HEK293 (cell line): ENCODE measurements around the gene DNMBP.
"Not testable (repeated sequence)": the region's sequence is repeated elsewhere in the genome, so short reads cannot be mapped to it uniquely, and the experiment has no call there.

Experiments
- CTCF ChIA-PET: fragments of 350-600 bp; formaldehyde crosslinking; extraction: SDS; loops from one replicate; lab custom pipeline; 2021; ENCODE audit warnings: antibody characterized with exemption; lab: Yijun Ruan, JAX
- POLR2A ChIA-PET: fragments of 300-600 bp; formaldehyde crosslinking; extraction: SDS; loops from one replicate; lab custom pipeline; 2020; ENCODE audit warnings: antibody characterized with exemption, inconsistent platforms; lab: Yijun Ruan, JAX
- H3K27ac ChIP-seq: fragments of 200-500 bp; sonication (Bioruptor generic); 2 replicates; pipeline ENCODE4 v1.5.1; 2014; ENCODE audit warnings: low read depth, low read length, control low read depth, inconsistent platforms; ENCODE audit errors: extremely low read depth
- H3K36me3 ChIP-seq, 2 experiments: fragments of 200-500 bp in 1 of 2; sonication (Bioruptor generic) in 1 of 2; 1 replicate in 1 of 2; 2 replicates in 1 of 2; pipeline ENCODE4 v1.5.1; 2014 to 2017; ENCODE audit warnings: inconsistent platforms in 2 of 2, low read length in 2 of 2; ENCODE audit not compliant: control insufficient read depth in 2 of 2, insufficient read depth in 1 of 2
- H3K4me1 ChIP-seq: fragments of 200-500 bp; sonication (Bioruptor generic); 2 replicates; pipeline ENCODE4 v1.5.1; 2014; ENCODE audit warnings: mild to moderate bottlenecking, low read length, inconsistent platforms; ENCODE audit not compliant: control insufficient read depth, insufficient read depth
- H3K4me3 ChIP-seq: 2 replicates; pipeline ENCODE4 v1.5.1; 2011; ENCODE audit warnings: low read depth, mild to moderate bottlenecking, control low read depth, low read length, moderate library complexity
- H3K9me3 ChIP-seq: fragments of 200-500 bp; sonication (Bioruptor generic); 2 replicates; pipeline ENCODE4 v1.5.1; 2014; ENCODE audit warnings: low read depth, low read length, inconsistent platforms; ENCODE audit not compliant: control insufficient read depth, insufficient read depth
- EGR2 ChIP-seq: fragments of 450-650 bp; formaldehyde crosslinking; IDR thresholded peaks from 2 replicates; pipeline ENCODE4 v1.5.1; 2016; ENCODE audit warnings: low read depth, missing biosample characterization, missing genetic modification characterization
- KLF1 ChIP-seq: fragments of 450-650 bp; formaldehyde crosslinking; IDR thresholded peaks from 2 replicates; pipeline ENCODE4 v1.5.1; 2016; ENCODE audit warnings: missing biosample characterization, missing genetic modification characterization
- SP2 ChIP-seq: fragments of 450-650 bp; formaldehyde crosslinking; IDR thresholded peaks from 2 replicates; pipeline ENCODE4 v1.5.1; 2016; ENCODE audit warnings: missing biosample characterization, missing genetic modification characterization
- ZEB2 ChIP-seq: fragments of 450-650 bp; formaldehyde crosslinking; IDR thresholded peaks from 2 replicates; pipeline ENCODE4 v1.5.1; 2016; ENCODE audit warnings: missing biosample characterization, missing genetic modification characterization
- ZNF18 ChIP-seq: fragments of 450-650 bp; formaldehyde crosslinking; IDR thresholded peaks from 2 replicates; pipeline ENCODE4 v1.5.1; 2016; ENCODE audit warnings: missing biosample characterization, missing genetic modification characterization
- ZNF248 ChIP-seq: fragments of 450-650 bp; formaldehyde crosslinking; IDR thresholded peaks from 2 replicates; pipeline ENCODE4 v1.5.1; 2017; ENCODE audit warnings: missing biosample characterization, missing genetic modification characterization
- ZNF350 ChIP-seq: fragments of 450-650 bp; formaldehyde crosslinking; IDR thresholded peaks from 2 replicates; pipeline ENCODE4 v1.5.0; 2017; ENCODE audit warnings: missing biosample characterization, mild to moderate bottlenecking, missing genetic modification characterization
- ZNF416 ChIP-seq: fragments of 450-650 bp; formaldehyde crosslinking; IDR thresholded peaks from 2 replicates; pipeline ENCODE4 v1.5.1; 2016; ENCODE audit warnings: missing biosample characterization, missing genetic modification characterization
- ZNF513 ChIP-seq: fragments of 450-650 bp; IDR thresholded peaks from 2 replicates; pipeline ENCODE4 v1.5.1; 2018; ENCODE audit warnings: missing biosample characterization, missing genetic modification characterization
- ZNF585B ChIP-seq: fragments of 450-650 bp; formaldehyde crosslinking; IDR thresholded peaks from 2 replicates; pipeline ENCODE4 v1.5.1; 2016; ENCODE audit warnings: missing biosample characterization, missing genetic modification characterization
- ZNF600 ChIP-seq: fragments of 450-650 bp; formaldehyde crosslinking; IDR thresholded peaks from 2 replicates; pipeline ENCODE4 v1.5.1; 2016; ENCODE audit warnings: missing biosample characterization, missing genetic modification characterization
- ZNF645 ChIP-seq: fragments of 450-650 bp; formaldehyde crosslinking; IDR thresholded peaks from 2 replicates; pipeline ENCODE4; 2016; ENCODE audit warnings: missing biosample characterization, missing genetic modification characterization
- ZNF660 ChIP-seq: fragments of 450-650 bp; IDR thresholded peaks from 2 replicates; pipeline ENCODE4 v1.5.1; 2018; ENCODE audit warnings: missing biosample characterization, mild to moderate bottlenecking, missing genetic modification characterization
- ZNF677 ChIP-seq: fragments of 450-650 bp; IDR thresholded peaks from 2 replicates; pipeline ENCODE4 v1.5.0; 2018; ENCODE audit warnings: missing biosample characterization, mild to moderate bottlenecking, missing genetic modification characterization, moderate library complexity
- ZNF692 ChIP-seq: fragments of 450-650 bp; formaldehyde crosslinking; IDR thresholded peaks from 2 replicates; pipeline ENCODE4 v1.5.1; 2016; ENCODE audit warnings: missing biosample characterization, missing genetic modification characterization
- ZNF777 ChIP-seq: fragments of 450-650 bp; formaldehyde crosslinking; IDR thresholded peaks from 2 replicates; pipeline ENCODE4 v1.5.1; 2017; ENCODE audit warnings: missing biosample characterization, missing genetic modification characterization, borderline replicate concordance
- ZXDB ChIP-seq: fragments of 450-650 bp; formaldehyde crosslinking; IDR thresholded peaks from 2 replicates; pipeline ENCODE4 v1.5.1; 2016; ENCODE audit warnings: missing biosample characterization, missing genetic modification characterization
- TF ChIP-seq, protein P1 (sequence below): fragments of 450-650 bp; formaldehyde crosslinking; IDR thresholded peaks from 2 replicates; pipeline ENCODE4 v1.5.1; 2017; ENCODE audit warnings: missing biosample characterization, missing genetic modification characterization

DNMBP gene

DNA sequence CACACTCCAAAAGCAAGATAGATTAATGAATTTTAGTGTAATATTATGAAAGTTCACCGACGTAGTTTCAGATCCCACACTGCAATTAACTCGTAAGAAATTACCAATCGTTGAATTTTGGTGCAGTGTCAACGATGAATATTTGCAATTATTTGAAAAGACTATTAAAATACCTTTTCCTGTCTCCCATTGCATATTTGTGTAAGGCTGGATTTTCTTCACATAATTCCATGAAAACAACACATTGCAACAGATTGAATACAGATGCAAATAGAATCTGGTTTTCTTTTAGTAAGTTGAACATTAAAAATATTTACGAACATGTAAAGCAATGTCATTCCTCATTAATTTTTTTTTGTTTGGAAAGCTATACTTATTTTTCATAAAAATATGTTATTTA is 50.9 kb downstream of the DNMBP start:
- Histone ChIP-seq H3K4me3 (no peak overlapping the region), H3K36me3 (peaks cover 0 to 23% of the 10 kb centered on the region in 2 experiments; a peak in 2 of 3 replicates), H3K9me3 (no peaks in the 10 kb centered on the region), H3K4me1 (no peaks in the 10 kb centered on the region), H3K27ac (no peak overlapping the region)
- POLR2A ChIA-PET, result no interaction called here
- TF ChIP-seq ZEB2 (tag by site-specific recombination) (no peak), KLF1 (tag by site-specific recombination) (no peak), ZNF692 (no peak), ZNF248 (tag by site-specific recombination) (no peak), ZNF416 (no peak), SP2 (tag by site-specific recombination) (no peak), ZNF585B (tag by site-specific recombination) (no peak), EGR2 (tag by site-specific recombination) (no peak), ZNF350 (no peak), ZNF777 (tag by site-specific recombination) (no peak), ZNF600 (tag by site-specific recombination) (no peak), ZXDB (no peak), ZNF660 (tag by site-specific recombination) (no peak)
- CTCF ChIA-PET, result interaction anchor here (0.7 to 1.3 kb wide), 2 partner anchors 36 to 50 kb away, joined by 3 to 4 read pairs; partner anchors contain the start of gene DNMBP

DNA sequence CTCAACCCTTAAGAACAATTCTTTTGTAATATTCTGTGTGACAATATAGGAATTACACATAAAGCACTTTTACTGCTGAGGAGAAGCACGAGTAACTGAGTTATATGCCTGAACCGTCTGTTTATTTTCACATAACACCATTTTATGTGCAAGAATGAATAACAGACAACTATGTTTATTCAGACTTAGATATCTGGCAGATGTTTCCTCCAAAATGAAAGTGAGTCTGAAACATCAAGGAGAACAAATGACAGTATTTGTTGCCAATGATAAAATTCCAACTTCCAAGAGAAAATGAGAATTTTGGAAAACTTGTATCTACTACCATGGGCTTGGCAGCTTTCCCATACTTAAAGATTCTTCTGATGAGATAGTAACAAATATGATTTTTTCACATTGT is 51.4 kb downstream of the DNMBP start:
- peaks cover 0 to 23% of the 10 kb centered on the region in 2 experiments; a peak in 2 of 3 replicates for H3K36me3 ChIP-seq
- no peak for TF ChIP-seq ZNF18
- TF ChIP-seq, protein P1, sequence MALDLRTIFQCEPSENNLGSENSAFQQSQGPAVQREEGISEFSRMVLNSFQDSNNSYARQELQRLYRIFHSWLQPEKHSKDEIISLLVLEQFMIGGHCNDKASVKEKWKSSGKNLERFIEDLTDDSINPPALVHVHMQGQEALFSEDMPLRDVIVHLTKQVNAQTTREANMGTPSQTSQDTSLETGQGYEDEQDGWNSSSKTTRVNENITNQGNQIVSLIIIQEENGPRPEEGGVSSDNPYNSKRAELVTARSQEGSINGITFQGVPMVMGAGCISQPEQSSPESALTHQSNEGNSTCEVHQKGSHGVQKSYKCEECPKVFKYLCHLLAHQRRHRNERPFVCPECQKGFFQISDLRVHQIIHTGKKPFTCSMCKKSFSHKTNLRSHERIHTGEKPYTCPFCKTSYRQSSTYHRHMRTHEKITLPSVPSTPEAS (tag by site-specific recombination), result no peak
- no peak for TF ChIP-seq ZNF513 (tag by site-specific recombination)
- TF ChIP-seq ZNF645 (tag by site-specific recombination), result no peak
- TF ChIP-seq ZNF677, result no peak
- TF ChIP-seq, all 188 proteins: peak for 0
- POLR2A ChIA-PET, result no interaction called here
- CTCF ChIA-PET, result interaction anchor here (0.7 kb wide), 1 partner anchor 37 kb away, joined by 3 read pairs; no protein-coding TSS in a partner anchor
- no peaks in the 10 kb centered on the region for H3K4me1 ChIP-seq
- no peak overlapping the region for H3K4me3 ChIP-seq
- no peak overlapping the region for H3K27ac ChIP-seq
- H3K9me3 ChIP-seq, result no peaks in the 10 kb centered on the region

GRCh38 chr10:99953510-99953909 is 56.2 kb downstream of the DNMBP start:
- H3K27ac ChIP-seq, H3K9me3 ChIP-seq, H3K4me1 ChIP-seq, H3K4me3 ChIP-seq, POLR2A ChIA-PET: not testable (repeated sequence)
- H3K36me3 ChIP-seq, result peaks cover 0 to 26% of the 10 kb centered on the region in 2 experiments; a peak in 2 of 3 replicates
- CTCF ChIA-PET, result interaction anchor here (0.7 kb wide), 1 partner anchor 740 kb away, joined by 3 read pairs; no protein-coding TSS in a partner anchor
